HG02571 (cell line): ENCODE measurements around the gene TIMM23.

Experiments
- ATAC-seq: cut with Tn5 transposase; IDR thresholded peaks from one replicate; pipeline ENCODE4 v1.9.1; 2021; ENCODE audit warnings: mild to moderate bottlenecking, moderate library complexity; ENCODE audit not compliant: unreplicated experiment

Gene TIMM23

DNA sequence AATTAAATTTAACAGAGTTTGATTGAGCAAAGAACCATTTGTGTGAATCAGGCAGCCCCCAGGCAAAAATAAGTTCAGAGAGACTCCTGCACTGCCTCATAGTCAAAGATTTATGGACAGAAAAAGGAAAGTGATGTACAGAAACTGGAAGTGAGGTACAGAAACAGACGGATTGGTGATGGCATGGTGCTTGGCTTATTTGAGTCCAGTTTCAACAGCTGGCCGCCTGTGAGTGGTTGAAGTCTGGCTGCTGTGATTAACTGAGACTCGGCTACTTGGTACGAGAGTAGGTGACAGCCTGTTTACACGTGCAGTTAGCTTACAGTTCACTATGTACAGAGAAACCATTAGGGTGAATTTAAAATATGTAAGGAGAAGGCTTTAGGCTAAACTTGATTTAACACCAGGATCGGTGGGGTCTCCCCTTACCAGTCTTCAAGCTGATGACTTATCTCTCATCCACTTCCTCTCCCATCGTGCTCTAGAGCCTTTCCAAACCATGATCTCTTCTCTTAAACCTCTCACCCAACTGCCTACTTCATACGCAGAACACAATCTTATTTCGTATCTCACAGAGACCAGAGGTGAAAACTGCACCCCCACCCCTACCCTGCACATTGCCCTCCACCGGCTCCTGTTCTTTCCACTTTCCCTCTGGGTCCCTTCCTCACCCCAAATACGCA, 78.8 kb downstream of the TIMM23 start:
- ATAC-seq, result no peak

DNA sequence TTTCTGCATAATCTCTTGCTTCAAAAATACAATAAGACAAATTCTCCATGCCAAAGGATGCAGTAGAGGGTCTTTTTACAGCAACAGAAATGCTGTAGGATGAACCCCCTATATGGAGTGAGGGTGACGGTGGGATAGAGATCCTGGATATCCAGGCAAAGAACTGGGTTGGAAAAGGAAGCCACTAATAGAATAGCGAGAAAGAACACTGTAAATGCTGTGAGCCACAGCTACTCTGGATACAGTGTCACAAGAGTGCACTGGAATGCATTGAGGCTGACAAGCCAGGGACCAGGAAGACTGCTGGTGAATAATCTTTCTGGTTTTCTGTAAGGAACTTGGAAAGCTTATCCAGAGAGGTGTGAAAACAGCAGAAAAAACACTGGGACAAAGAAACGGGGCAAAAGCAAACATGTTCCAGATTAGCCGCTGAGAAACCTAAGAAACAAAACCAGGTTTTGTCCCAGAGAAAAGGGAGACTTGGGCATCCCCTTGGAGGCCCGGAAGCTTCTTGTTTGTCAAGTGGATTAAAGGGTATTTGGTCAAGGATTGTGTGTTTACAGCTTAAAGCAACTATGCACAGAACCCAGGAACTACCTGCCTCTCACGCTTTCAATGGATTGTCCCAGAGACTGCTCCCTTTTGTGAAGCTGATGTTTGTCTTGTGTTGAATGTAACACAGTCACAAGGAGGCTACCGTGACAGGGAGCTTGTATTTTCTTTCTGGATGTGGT, 79.9 kb downstream of the TIMM23 start:
- no peak for ATAC-seq

DNA sequence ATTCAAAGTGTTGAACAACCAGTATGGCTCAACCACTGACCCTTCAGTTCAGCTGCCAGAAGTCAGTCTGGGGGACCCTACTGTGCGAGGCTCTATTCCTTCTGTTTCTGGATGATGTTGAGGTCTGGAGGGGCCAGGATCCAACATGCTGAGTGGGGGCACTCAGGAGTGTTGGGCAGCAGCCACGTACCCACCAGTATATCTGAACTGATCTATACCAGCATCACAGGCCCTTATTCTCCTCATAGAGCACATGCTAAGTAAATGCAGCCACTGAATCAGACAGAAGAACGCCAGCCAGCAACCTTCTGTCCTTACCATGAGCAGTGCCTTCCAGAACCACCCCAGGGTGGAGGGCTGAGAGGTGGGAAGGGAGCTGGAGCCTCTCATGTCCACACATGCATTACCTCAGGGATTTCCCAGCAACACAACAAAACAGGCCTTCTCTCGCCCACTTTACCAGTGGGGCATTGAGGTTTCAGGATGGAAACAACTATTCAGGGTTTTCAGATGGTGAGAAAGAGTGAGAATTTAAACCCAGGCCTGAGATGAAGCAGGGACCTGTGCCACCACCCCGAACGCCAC, 80.6 kb downstream of the TIMM23 start:
- no peak for ATAC-seq
